T-helper 22 cell (primary cell): Measurements from ENCODE around the gene TDRD15.
"Not testable (repeated sequence)": the region's sequence is repeated elsewhere in the genome, so short reads cannot be mapped to it uniquely, and the experiment has no call there.

ENCODE experiments used
- DNase-seq: peaks from one replicate; pipeline ENCODE4 v3.0.0-alpha.2; 2020; ENCODE audit warnings: low read depth

The TDRD15 gene

DNA sequence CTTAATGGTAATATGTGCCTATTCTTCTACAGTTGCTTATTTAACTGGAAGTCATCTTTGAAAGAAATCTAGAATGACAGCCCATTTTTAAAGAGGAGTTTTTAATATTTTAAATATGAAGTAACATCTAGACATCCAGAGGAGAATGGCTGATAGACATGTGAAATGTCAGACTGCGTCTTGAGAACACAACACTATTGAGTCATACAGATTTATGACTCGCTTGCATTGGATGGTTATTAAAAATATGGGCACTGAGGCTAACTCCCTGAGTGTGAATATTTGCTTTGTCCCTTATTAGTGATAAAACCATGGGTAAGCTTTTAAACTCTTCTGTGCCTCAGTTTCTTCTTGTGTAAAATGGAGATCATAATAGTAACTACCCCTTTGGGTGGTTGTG is 22.9 kb downstream of the TDRD15 start:
- DNase-seq: no peak

DNA sequence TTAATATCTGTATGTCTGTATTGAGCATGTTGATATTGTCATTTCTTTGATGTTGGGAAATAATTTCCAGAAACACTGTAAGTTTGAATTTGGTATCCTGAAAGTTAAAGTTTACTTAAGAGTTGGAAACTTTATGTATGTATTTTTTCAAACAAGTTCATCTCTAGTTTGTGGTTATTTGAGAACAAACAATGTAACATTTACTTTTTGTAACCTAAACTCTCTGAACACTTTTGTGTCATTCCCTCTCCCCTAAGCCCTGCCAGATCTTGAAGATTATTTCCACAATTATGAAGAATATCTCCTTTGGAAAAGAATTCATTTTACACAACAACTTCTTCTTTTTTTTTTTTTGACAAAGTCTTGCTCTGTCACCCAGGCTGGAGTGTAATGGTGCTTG is 24.9 kb downstream of the TDRD15 start:
- DNase-seq: no peak

DNA sequence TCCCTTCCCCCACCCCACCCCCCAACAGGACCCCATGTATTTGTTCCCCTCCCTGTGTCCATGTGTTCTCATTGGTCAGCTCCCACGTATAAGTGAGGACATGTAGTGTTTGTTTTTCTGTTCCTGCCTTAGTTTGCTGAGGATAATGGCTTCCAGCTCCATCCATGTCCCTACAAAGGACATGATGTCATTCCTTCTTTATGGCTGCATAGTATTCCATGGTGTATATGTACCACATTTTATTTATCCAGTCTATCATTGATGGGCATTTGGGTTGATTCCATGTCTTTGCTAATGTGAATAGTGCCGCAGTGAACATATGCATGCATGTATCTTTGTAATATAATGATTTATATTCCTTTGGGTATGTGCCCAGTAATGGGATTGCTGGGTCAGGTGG is 27.5 kb downstream of the TDRD15 start:
- DNase-seq: not testable (repeated sequence)

DNA sequence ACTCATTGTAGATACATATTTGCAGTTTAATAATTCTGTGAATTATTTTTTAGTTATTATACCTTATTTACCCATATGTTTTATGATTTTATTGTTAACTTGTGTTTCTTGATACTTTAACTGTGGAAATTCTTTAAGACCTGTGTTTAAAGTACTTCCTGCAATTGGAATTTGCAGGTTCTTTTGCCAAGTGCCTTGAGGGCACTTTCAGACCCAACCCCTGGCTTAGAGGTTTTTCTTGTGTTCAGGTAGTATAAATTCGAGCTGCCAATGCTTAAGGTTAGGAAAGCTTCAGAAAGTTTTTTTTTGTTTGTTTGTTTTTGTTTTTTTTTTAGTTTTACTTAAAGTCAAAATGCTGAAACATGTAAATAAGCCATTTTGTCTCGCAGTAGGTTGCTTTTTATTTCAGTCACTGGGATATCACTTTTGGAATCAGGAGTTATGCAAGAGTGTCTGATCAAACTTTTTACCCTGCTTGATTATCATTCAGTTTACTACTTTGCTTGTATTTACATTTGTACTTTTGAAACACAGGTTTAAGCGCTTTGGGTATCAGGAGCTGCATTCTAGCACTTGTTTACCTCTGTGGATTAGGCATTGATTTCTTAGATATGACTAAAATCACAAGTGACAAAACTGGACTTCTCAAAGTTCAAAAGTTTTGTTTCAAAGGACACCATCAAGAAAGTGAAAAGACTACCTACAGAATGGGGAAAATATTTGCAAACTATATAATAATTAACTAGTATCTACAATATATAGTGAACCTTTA is 31.8 kb downstream of the TDRD15 start:
- no peak for DNase-seq

DNA sequence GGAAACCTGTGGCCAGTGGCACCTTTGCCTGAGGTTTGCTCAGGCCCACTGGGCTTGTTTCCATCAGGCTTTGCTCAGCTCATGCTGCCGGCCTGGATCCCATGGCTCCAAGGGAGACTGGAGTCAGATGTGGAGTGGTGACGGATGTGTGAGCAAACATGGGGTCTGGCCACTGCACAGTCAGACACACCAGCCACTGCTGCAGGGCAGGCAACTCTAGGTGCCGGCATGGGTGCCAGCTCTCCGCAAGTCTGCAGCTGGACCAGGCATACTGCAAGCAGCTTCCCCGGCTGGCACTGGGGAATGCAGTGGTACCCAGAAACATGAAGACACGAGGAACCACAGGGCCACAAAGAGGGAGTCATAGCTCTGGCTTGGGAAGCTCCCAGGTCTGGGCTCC is 37.4 kb downstream of the TDRD15 start:
- no peak for DNase-seq

DNA sequence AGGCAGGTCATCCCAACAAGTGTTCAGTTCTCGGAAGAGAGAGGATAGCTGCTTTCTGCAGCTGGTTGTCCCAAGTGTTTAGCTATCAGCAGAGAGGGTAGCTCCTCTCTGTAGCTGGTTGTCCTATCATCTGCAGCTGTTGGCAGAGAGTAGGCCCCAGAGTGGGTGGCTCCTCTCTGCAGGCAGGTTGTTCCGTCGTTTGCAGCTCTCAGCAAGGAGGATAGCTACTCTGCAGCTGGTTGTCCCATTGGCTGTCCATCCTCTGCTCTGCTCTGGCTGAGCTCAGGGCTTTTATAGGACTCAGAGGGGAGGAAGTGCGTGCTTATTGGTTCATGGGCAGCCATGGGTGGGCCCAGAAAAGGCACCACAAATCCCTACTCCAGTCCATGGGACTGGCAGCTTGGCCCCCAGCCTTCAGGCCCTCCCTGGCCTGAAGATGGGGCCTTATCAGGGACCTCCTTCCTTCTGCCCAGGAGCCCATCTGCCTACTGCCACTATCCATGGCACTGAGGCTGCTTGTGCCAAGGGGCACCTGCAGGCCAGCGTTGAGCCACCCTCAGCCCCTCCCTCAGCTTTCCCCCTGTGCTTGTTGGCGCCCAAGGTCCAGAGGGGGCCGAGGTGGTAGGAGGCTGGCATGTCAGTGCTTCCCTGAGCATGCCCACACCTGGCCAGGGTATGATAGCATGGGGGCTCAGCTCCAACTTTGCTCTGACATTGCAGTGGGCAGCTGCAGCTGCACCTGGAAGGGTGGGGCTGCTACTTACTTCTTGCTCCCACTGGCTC is 38.3 kb downstream of the TDRD15 start:
- no peak for DNase-seq

DNA sequence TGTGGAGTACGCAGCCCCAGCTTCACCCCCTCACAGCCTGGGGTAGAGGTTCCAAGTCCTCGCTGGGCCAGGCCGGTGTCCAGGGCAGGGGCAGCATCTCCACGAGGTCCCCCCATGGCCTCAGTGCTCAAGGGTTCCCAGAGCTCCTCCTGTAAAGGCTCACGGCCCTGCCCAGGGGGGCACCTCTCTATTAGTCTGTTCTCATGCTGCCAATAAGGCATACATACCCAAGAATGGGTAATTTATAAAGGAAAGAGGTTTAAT is 38.8 kb downstream of the TDRD15 start:
- DNase-seq: no peak

DNA sequence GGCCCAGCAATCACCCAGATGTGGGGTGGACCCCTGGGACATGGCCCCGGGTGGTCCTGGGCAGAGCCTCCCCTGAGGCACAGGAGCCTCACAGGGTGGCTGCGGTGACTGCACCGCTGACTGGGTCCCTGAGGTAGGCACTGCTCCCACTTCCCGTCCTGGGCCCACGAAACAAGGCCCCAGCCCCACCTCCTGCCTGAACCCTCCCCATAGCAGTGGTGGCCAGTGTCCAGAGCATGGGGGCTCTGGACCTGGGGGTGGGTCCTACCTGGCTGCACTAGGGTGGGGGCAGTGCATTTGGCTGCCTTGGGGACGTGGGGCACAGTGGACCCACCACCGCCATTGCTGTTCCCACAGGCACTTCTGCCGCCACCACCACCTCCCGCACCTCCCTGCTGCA is 39.4 kb downstream of the TDRD15 start:
- DNase-seq: no peak

DNA sequence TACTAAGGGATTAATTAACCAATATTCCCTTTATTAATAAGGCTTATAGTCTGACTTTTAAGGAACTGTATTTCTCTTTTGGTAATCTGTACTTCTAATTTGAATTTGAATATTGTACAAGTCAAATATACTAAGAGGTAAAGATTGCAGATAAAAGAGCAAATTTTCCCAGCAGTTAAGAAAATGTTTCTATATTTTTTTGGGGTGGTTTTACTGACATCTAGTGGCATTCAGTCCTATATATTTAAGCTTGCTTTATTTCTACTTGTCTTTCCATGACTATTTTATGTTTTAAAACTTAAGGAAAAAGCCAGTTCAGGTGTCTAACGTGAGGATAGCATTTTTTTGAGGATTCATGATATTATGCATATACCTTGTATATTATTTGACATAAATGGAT is 41.6 kb downstream of the TDRD15 start:
- no peak for DNase-seq

DNA sequence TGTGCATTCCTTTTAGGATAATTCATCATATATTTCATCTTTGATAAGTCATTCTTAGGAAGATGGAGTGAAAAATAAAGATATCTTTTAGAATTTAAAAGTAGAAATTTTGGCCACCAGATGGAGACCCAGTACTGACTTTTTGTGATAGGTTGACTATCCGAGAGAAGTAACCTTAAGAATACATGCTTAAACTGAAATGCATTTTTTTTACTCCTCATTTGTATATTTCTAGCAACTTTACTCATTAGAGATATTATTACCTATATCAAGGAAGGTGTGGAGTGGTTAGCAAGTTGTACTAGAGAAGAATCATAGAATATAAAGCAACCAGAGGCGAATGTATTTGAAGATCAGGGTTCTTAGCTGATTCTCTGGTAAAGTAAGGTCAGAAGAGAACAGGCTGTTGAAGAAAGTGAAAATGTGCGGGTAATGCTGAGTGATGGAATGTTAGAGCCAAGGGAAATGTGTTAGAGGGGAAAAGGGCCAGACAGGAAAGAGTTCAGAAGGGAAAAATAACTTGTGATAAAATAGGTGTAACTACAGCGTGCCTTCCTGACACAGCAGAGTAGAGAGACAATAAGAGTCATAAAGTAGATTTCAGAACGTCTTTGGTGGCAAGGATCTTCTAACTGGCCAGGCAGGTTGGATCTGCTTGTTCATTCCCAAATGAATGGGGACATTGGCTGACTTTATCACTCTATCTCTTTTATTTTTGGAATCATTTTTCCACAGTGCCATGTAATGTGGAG is 52.3 kb downstream of the TDRD15 start:
- DNase-seq: no peak

DNA sequence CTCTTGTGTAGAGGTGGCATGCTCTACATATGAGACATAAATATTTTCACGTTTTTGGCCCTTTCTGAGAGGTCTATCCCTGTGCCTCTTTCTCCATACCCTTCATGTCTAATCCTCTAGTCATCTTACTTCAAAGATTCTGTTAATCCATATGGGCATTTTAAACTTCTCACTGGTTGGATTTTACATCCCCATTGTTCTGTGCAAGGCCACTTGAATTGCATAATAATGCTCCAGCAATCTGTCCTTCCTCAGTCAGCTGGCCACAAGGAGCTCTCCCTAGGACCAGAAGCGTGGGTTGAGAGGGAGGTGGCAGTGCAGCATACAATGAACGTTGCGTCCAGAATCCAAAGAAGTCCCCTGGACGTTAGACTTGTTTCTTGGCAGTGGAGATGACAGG is 58.2 kb downstream of the TDRD15 start:
- no peak for DNase-seq

DNA sequence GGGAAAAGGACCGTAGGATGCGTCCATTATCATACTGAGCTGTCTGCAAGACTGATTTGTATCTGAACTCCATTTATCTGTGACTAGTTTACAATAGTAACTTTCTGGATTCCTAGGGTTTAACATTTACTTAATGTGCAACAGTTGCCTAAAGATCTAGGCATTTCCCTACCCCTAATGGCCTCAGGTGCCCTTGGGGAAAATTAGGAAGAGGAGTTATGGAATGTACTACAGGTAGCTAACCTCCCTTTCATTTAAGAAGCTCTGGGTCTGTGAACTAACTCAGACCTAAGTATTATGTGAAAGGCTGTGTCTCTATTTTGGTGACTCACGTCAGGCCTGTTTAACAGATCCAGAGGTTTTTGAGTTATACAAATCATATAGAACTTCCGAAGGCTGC is 59.5 kb downstream of the TDRD15 start:
- no peak for DNase-seq

DNA sequence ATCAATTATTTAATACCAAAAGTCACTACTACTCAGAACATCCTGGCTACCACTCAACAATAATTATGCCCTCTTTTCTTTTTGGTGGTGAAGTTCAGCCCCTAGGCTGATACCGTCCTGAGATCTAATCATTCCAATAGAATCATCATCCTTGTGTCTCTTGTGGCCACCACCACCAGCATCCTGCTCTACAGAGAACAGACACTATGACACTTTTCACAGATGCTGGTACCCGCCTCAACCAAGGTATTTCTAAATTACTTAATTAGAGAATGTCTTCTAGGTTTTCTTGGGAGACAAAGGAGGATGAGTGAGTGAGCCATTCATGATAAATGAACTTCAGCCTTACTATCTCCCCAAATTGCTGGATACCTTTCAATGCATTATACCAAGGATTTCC is 60.0 kb downstream of the TDRD15 start:
- no peak for DNase-seq

DNA sequence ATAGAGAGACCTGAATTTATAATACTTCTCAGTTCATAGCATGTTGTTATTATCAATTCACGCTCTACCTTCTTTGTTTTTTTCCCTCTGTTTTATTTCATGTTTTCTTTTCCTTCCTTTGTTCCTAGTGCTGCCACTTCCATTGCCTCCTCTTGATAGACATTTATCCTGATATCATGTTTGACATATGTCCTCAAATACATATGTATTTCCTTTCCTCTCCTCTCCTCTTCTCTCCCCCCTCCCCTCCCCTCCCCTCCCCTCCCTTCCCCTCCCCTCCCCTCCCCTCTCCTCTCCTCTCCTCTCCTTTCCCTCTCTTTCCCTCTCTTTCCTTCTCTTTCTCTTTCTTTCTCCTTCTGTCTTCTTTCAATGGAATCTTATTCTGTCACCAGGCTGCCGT is 67.8 kb downstream of the TDRD15 start:
- no peak for DNase-seq
